Measurements from ENCODE around the gene C2CD2. TPM values are rescaled to one million over a fixed set of nuclear protein-coding genes. Genes with fewer than 3 reads are reported as not detected.
A peak's percentile ranks its signal among the peaks of the same experiment; 100 is the strongest.

The C2CD2 gene
- total and polyA plus RNA-seq, 2 experiments from 2014 or later, result 4.5 to 16.2 TPM

DNA sequence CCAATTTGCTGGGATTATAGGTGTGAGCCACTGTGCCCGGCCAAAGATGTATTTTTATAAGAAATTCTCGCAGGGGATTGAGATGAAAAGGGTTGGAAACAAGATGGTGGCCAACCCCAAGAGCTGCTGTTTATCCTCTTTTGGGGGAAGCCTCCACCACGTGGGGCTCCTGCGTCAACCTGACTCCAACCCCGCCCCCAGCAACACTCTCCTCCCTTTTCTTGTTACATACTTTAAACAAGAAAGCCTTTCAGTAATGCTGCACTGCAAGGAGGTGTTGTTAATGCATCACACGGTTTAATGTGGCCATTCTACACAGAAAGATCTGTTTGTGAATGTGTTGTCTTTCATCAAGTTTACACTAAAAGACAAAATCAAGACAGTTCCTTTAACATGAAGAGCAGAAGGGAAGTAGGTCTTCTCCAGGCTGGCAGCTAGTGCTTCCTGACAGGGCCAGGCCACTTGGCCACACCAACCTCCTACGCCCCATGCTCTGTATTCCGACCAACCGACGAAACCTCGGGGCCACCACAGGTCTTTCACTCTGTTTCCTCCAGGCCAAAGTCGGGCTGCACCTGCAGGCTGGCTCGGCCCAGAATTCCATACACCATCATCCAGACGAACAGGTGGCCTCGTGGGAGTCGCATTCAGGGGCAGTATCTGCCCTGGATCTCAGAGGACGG, 25.9 kb downstream of the C2CD2 start:
- Mint-ChIP-seq H3K36me3 (ENCODE audit: low read depth) (no peaks in the 10 kb centered on the region), H3K27me3 (ENCODE audit: insufficient read depth, low read depth, poor library complexity) (peaks cover 13% of the 10 kb centered on the region), H3K4me3 (no peak overlapping the region), H3K4me1 (peaks cover 36% of the 10 kb centered on the region), H3K9me3 (no peaks in the 10 kb centered on the region), H3K27ac (no peak overlapping the region)
- Histone ChIP-seq H3K79me2 (replicated peaks; ENCODE audit: insufficient read depth) (peaks cover 6% of the 10 kb centered on the region; the same call in 1 of the 2 replicates), H3K4me2 (no peak overlapping the region), H3K27me3 (ENCODE audit: insufficient read depth) (no peaks in the 10 kb centered on the region), H4K20me1 (replicated peaks; ENCODE audit: insufficient read depth) (no peaks in the 10 kb centered on the region), H3F3A (replicated peaks; ENCODE audit: low read depth) (no peaks in the 10 kb centered on the region), H3K4me3 (no peak overlapping the region), H3K27ac (ENCODE audit: low read depth) (no peak overlapping the region), H3K4me1 (ENCODE audit: insufficient read depth) (peaks cover 28% of the 10 kb centered on the region), H2AFZ (no peak overlapping the region), H3K9me2 (ENCODE audit: insufficient read depth) (no peaks in the 10 kb centered on the region), H3K36me3 (ENCODE audit: insufficient read depth) (no peaks in the 10 kb centered on the region)
- TF ChIP-seq CREB1 (CRISPR knock-in tag; IDR thresholded peaks at IDR 0.05; ENCODE audit: low read depth), result no peak
- TF ChIP-seq STAT1 (IDR thresholded peaks at IDR 0.05; ENCODE audit: unreplicated experiment), result no peak
- TF ChIP-seq EZH2 (IDR thresholded peaks at IDR 0.05; ENCODE audit: low read depth, unreplicated experiment), result no peak
- DNase-seq (ENCODE audit: low spot score) (no peak), ATAC-seq (no peak)

DNA sequence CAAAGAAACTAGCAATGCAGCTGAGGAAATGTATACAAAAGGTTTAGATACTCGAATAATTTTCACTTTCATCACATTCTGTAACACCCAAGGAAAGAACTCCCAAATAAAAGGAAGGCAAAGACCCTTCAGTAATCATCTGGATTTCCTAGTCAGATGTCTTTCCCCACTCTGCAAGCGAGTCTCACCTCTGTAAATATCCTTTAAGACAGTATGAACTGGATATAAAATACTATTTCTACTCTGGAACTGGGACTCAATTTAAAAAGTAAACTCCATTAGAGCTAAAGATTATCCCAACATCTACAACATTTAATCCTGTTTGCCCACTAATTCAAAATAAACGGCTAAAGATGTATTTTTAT, 27.0 kb downstream of the C2CD2 start:
- no peak for DNase-seq (ENCODE audit: low spot score)
- no peak for ATAC-seq
- H3K36me3 Mint-ChIP-seq (ENCODE audit: low read depth), result no peaks in the 10 kb centered on the region
- TF ChIP-seq ETS1 (IDR thresholded peaks at IDR 0.05) (no peak), ZNF331 (CRISPR knock-in tag; IDR thresholded peaks at IDR 0.05; ENCODE audit: low read depth) (no peak), NANOG (IDR thresholded peaks at IDR 0.05; ENCODE audit: borderline replicate concordance) (no peak), CREB1 (CRISPR knock-in tag; IDR thresholded peaks at IDR 0.05; ENCODE audit: low read depth) (no peak), POLR2AphosphoS5 (IDR thresholded peaks at IDR 0.05; ENCODE audit: low read depth) (no peak), EZH2 (IDR thresholded peaks at IDR 0.05; ENCODE audit: low read depth, unreplicated experiment) (no peak), EZH2phosphoT487 (IDR thresholded peaks at IDR 0.05; ENCODE audit: unreplicated experiment) (no peak), JUNB (IDR thresholded peaks at IDR 0.05; ENCODE audit: unreplicated experiment) (no peak)
- TF ChIP-seq, protein P1, sequence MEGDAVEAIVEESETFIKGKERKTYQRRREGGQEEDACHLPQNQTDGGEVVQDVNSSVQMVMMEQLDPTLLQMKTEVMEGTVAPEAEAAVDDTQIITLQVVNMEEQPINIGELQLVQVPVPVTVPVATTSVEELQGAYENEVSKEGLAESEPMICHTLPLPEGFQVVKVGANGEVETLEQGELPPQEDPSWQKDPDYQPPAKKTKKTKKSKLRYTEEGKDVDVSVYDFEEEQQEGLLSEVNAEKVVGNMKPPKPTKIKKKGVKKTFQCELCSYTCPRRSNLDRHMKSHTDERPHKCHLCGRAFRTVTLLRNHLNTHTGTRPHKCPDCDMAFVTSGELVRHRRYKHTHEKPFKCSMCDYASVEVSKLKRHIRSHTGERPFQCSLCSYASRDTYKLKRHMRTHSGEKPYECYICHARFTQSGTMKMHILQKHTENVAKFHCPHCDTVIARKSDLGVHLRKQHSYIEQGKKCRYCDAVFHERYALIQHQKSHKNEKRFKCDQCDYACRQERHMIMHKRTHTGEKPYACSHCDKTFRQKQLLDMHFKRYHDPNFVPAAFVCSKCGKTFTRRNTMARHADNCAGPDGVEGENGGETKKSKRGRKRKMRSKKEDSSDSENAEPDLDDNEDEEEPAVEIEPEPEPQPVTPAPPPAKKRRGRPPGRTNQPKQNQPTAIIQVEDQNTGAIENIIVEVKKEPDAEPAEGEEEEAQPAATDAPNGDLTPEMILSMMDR (conservative IDR thresholded peaks at IDR 0.05; ENCODE audit: low read depth in 2 of 2), result no peak
- TF ChIP-seq, protein P2, sequence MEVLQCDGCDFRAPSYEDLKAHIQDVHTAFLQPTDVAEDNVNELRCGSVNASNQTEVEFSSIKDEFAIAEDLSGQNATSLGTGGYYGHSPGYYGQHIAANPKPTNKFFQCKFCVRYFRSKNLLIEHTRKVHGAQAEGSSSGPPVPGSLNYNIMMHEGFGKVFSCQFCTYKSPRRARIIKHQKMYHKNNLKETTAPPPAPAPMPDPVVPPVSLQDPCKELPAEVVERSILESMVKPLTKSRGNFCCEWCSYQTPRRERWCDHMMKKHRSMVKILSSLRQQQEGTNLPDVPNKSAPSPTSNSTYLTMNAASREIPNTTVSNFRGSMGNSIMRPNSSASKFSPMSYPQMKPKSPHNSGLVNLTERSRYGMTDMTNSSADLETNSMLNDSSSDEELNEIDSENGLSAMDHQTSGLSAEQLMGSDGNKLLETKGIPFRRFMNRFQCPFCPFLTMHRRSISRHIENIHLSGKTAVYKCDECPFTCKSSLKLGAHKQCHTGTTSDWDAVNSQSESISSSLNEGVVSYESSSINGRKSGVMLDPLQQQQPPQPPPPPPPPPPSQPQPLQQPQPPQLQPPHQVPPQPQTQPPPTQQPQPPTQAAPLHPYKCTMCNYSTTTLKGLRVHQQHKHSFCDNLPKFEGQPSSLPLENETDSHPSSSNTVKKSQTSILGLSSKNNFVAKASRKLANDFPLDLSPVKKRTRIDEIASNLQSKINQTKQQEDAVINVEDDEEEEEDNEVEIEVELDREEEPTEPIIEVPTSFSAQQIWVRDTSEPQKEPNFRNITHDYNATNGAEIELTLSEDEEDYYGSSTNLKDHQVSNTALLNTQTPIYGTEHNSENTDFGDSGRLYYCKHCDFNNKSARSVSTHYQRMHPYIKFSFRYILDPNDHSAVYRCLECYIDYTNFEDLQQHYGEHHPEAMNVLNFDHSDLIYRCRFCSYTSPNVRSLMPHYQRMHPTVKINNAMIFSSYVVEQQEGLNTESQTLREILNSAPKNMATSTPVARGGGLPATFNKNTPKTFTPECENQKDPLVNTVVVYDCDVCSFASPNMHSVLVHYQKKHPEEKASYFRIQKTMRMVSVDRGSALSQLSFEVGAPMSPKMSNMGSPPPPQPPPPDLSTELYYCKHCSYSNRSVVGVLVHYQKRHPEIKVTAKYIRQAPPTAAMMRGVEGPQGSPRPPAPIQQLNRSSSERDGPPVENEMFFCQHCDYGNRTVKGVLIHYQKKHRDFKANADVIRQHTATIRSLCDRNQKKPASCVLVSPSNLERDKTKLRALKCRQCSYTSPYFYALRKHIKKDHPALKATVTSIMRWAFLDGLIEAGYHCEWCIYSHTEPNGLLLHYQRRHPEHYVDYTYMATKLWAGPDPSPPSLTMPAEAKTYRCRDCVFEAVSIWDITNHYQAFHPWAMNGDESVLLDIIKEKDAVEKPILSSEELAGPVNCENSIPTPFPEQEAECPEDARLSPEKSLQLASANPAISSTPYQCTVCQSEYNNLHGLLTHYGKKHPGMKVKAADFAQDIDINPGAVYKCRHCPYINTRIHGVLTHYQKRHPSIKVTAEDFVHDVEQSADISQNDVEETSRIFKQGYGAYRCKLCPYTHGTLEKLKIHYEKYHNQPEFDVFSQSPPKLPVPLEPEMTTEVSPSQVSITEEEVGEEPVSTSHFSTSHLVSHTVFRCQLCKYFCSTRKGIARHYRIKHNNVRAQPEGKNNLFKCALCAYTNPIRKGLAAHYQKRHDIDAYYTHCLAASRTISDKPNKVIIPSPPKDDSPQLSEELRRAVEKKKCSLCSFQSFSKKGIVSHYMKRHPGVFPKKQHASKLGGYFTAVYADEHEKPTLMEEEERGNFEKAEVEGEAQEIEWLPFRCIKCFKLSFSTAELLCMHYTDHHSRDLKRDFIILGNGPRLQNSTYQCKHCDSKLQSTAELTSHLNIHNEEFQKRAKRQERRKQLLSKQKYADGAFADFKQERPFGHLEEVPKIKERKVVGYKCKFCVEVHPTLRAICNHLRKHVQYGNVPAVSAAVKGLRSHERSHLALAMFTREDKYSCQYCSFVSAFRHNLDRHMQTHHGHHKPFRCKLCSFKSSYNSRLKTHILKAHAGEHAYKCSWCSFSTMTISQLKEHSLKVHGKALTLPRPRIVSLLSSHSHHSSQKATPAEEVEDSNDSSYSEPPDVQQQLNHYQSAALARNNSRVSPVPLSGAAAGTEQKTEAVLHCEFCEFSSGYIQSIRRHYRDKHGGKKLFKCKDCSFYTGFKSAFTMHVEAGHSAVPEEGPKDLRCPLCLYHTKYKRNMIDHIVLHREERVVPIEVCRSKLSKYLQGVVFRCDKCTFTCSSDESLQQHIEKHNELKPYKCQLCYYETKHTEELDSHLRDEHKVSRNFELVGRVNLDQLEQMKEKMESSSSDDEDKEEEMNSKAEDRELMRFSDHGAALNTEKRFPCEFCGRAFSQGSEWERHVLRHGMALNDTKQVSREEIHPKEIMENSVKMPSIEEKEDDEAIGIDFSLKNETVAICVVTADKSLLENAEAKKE (CRISPR knock-in tag; IDR thresholded peaks at IDR 0.05), result no peak

More for the DNA sequence above, 27.0 kb downstream of the C2CD2 start:
- Histone ChIP-seq H3F3A (replicated peaks; ENCODE audit: low read depth) (no peaks in the 10 kb centered on the region), H3K9me2 (ENCODE audit: insufficient read depth) (no peaks in the 10 kb centered on the region), H3K27me3 (ENCODE audit: insufficient read depth) (no peaks in the 10 kb centered on the region), H3K4me1 (ENCODE audit: insufficient read depth) (peaks cover 28% of the 10 kb centered on the region), H3K27ac (ENCODE audit: low read depth) (peak overlapping the region; percentile 85), H3K4me2 (peak overlapping the region; percentile 21), H4K20me1 (replicated peaks; ENCODE audit: insufficient read depth) (no peaks in the 10 kb centered on the region), H2AFZ (no peak overlapping the region), H3K36me3 (ENCODE audit: insufficient read depth) (no peaks in the 10 kb centered on the region), H3K79me2 (replicated peaks; ENCODE audit: insufficient read depth) (peaks cover 6% of the 10 kb centered on the region; the same call in 1 of the 2 replicates), H3K4me3 (no peak overlapping the region; the same call in 1 of the 2 replicates)
- H3K27ac Mint-ChIP-seq, result peak overlapping the region; percentile 96
- no peaks in the 10 kb centered on the region for H3K9me3 Mint-ChIP-seq
- H3K27me3 Mint-ChIP-seq (ENCODE audit: insufficient read depth, low read depth, poor library complexity), result peaks cover 13% of the 10 kb centered on the region
- peak overlapping the region; percentile 39; the same call in 1 of the 3 replicates for H3K4me3 Mint-ChIP-seq
- peaks cover 36% of the 10 kb centered on the region for H3K4me1 Mint-ChIP-seq
